HG03571 (cell line): ENCODE results near the gene LYG1.
"Not testable (repeated sequence)": the region's sequence is repeated elsewhere in the genome, so short reads cannot be mapped to it uniquely, and the experiment has no call there.

Experiments used
- ATAC-seq: cut with Tn5 transposase; IDR thresholded peaks from one replicate; pipeline ENCODE4 v1.9.1; 2021; ENCODE audit not compliant: unreplicated experiment

Gene LYG1

DNA sequence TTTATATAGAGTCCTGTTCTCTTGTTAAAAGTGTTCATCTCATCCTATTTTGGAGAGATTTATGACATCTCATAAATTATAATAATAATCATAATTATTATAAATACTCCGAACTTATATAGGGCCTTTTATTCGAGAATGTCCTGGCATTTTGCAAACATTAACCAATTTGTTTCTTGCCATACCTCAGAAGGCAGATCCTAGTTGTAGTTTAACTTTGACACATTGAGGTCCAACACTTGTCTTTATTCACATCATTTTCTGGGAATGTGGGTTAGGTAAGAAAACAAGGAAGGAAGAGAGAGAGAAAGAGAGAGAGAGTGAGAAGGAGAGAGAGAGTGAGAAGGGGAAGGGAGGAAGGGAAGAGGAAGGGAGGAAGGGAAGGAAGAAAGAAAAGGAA, at the start of gene LYG1:
LYG1 (minus strand) TSS at position 101 of the 400 bp plus-strand sequence. CDS start 5,527 bp downstream, outside the sequence.
- not testable (repeated sequence) for ATAC-seq

DNA sequence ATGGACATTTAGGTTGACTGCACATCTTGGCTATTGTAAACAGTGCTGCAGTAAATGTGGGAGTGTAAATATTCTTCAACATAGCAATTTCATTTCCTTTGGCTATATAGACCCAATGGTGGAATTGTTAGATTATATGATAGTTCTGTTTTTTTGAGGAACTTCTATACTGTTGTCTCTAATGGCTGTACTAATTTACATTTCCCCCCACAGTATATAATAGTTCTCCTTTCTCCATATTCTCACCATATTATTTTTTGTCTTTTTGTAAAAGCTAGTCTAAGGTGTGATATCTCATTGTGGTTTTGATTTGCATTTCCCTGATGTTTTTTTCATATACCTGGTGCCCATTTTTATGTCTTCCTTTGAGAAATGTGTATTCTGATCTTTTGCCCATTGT, 49.2 kb upstream of the LYG1 start:
- no peak for ATAC-seq

DNA sequence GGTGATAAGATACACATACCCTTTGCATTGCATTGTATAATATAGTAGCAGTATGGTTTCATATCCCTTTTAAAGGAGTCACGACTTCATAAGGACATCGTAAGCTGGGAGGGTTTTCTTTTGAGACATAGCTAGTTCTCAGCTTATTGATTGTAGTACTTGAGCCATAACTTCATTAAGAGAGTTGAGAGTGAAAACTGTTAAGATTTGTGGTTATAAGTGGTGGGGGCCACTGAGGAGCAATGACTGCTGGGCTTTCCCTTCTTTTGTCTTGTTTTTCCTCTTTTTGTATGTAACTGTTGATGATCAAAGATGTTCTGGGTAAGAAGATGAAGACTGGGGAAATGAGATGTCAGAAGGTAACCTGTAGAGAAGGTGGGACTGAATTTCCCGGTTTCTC, 47.2 kb upstream of the LYG1 start:
- no peak for ATAC-seq

DNA sequence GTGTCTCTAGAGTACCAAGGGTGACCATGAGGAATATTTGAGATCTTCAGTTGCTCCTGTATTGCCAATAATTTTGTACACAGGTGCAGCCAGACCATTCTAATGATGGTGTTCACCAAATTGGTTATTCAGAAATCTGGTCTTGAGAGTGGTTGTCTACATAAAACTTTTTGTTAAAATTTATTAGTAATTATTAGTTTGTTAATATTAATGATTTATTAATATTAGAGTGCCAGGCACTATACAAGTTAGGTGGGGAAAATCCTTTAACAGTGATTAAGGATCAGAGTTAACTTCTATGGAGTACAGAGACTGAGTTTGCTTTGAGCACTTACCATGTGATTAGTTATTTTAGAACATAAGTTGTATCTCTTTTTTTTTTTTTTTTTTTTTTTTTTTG, 45.2 kb upstream of the LYG1 start:
- ATAC-seq: no peak

DNA sequence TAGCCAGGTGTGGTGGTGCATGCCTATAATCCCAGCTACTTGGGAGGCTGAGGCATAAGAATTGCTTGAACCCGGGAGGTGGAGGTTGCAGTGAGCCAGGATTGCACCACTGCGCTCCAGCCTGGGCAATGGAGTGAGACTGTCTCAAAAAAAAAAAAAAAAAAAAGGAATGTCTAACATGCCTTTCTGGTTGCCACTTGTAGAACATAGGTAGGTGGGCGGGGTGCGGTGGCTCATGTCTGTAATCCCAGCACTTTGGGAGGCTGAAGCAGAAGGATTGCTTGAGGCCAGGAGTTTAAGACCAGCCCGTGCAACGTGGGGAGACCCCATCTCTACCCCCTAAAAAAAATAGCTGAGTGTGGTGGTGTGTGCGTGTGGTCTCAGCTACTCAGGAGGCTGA, 44.4 kb upstream of the LYG1 start:
- not testable (repeated sequence) for ATAC-seq

DNA sequence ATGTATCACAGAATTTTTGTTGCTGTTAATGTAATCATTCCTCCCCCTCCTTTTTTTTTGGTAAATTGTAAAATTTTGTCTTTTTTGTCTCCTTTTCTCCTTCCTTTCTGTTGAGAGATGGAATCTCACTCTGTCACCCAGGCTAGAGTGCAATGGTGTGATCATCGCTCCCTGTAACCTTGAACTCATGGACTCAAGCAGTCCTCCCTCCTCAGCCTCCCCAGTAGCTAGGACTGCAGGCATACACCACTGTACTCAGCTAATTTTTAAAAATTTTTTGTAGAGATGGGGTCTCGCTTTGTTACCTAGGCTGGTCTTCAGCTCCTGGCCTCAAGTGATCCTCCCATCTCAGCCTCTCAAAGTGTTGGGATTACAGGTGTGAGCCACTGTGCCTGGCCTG, 41.5 kb upstream of the LYG1 start:
- ATAC-seq: no peak

DNA sequence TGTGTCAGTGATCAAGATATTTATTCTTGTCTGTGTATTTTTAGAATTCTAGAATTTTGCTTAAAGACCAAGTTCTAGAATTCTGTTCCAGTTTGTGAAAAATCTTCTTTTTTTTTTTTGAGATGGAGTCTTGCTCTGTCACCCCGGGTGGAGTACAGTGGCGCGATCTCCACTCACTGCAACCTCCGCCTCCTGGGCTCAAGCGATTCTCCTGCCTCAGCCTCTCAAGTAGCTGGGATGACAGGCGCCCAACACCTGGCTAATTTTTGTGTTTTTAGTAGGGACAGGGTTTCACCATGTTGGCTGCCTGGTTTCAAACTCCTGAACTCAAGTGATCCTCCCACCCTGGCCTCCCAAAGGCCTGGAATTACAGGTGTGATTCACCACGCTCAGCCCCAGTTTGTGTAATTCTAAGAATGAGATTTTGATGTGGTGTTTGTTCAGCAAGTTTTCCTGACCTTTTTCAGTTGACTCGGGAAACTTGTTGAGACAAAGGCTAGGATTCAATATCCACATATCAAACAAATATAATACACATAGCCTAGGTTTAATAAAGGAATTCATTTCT, 39.8 kb upstream of the LYG1 start:
- ATAC-seq: no peak

DNA sequence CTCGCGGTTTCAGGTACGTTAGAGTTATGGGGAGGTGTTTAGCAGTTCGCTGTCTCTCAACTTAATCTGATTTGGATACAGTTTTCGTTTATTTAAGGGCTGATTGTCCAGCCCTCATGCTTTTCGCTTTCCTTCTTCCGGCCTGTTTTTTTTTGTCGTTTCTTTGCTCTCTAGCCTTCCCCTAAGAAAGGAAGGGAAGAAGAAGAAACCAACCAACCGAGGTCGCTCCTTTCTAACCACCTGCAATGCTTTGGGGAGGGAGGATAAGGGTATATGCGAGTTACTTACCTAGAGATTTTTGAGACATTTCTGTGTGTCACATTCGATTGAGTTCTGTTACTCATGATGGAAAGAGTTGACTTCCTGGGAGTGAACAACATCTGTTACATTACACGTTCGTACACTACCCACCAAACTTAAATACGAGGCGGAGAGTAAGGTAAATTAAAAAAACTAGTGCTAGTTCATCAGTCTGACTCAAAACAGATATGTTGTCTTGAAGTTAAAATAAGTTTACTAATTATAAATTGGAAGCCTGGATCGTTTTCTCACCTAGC, 37.1 kb upstream of the LYG1 start:
- ATAC-seq: no peak

DNA sequence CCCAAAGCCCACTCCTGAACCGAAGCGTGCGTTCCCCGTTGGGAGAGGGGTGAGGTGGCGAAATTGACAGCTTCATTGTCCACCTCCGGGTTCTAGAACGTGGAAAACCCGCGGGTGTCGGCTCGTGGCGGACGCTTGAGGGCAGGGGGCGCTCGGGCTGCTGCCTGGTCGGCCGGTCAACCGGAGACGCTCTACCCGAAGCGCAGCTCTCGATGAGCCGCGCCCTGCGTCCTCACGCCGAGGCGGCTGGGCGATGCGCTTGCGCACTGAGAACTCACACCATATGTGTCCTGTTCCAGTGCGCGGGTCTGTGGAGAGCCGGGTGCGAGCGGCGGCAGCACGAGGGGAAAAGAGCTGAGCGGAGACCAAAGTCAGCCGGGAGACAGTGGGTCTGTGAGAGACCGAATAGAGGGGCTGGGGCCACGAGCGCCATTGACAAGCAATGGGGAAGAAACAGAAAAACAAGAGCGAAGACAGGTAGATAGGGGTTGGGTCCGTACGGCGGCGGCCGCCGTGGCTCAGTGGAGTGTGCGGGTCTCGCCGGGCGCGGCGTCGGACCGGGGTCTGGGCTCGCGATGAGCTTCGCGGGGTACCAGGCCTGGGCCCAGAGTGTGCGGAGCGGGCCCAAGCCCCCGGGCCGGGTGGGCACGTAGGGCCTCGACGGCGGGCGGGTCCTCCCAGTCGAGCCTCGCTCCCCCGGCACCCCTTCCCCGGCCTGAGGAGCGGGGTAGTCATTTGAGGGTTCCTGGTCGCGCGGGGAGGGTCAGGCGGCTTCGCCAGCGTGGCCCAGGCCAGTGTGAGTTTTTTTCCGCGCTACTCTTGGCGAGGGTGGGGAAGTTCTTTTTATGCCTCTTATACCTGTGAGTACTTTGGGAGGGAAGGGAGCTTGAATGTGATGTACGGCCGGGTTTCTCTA, 36.4 kb upstream of the LYG1 start, which contains the start of gene EIF5B:
EIF5B (plus strand) TSS at position 277 of the 916 bp plus-strand sequence; CDS start at position 443, 166 bp downstream.
- peak; percentile 56 for ATAC-seq

DNA sequence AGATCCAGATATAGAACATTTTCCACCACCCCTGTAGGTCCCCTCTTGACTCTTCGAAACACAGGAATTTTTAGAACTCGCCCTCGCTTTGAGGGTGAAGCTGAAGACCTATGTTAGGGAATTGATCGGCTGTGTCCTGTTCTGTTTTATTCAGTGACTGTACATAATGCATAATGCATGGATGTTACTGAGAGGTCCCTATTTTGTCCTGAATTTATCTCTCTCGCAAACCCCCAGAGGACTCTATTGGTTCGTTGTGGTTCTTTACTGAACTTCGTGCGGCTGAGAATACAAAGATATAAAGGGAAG, 35.8 kb upstream of the LYG1 start:
- ATAC-seq: peak; percentile 7

DNA sequence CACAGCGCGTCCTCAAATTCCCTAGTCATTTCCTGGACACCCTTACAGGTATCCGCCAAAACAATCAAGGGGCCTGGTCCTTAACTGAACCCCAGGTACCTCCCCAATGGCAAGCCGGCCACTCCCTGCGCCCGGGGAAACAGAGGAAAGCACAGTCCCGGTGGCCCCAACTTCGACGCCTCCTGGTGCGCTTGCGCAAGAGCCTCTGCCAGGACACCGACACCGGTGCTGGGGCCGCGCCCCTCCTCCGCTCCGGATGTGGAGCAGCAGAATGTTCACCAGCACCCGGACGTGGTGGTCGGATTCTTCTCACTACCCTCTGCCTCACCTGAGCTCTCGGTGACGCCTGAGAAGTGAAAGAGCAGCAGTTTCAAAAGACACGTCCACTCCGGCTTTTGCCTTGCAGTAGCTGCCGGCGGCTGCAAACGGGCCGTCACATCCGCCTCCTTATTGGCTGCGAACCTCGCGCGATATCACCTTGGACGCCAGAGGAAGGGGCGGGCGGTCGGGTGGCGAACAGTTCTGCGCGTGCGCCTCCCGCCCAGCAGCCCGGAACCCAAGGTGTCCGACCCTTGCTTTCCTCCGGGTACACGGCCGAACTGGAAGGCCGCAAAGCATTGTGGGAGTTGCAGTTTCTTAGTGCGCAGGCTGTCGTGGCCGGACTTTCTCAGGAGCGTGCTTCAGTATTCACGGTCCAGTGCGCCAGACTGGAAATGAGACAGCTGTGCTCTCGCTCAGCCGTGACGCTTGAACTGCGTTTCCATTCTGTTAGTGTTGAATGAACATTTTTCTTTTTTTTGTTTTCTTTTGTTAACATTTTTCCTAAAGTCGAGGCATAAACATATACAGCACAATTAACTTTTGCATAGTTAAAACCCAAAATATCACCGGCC, 35.2 kb upstream of the LYG1 start, which contains the start of gene TXNDC9:
TXNDC9 (minus strand) TSS at position 423 of the 893 bp plus-strand sequence. CDS start 3,123 bp downstream, outside the sequence.
- ATAC-seq: peak; percentile 63

DNA sequence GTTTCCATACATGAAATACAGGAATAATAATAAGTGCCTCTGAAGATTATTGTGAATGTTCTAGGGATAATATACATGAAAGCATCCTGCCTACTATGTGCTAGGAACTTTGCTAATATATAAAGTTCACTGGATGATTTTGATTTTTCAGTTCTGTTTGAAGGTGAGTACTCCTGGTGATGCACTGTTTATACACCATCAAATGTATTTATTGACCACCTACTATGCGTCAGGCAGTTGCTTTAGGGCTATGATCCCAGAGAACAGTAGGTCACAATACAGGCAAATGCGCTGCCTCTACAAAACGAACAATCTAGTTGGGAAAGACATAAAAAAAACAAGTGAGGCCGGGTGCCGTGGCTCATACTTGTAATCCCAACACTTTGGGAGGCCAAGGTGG, 24.4 kb upstream of the LYG1 start:
- no peak for ATAC-seq

DNA sequence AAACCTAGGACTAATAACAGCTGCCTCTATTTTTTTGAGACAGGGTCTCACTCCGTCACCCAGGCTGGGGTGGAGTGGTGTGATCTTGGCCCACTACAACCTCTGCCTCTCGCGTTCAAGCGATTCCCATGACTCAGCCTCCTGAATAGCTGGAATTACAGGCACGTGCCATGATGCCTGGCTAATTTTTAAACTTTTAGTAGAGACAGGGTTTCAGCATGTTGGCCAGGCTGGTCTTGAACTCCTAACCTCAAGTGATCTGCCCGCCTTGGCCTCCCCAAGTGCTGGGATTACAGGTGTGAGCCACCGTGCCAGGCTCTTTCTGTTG, 16.8 kb upstream of the LYG1 start:
- not testable (repeated sequence) for ATAC-seq

DNA sequence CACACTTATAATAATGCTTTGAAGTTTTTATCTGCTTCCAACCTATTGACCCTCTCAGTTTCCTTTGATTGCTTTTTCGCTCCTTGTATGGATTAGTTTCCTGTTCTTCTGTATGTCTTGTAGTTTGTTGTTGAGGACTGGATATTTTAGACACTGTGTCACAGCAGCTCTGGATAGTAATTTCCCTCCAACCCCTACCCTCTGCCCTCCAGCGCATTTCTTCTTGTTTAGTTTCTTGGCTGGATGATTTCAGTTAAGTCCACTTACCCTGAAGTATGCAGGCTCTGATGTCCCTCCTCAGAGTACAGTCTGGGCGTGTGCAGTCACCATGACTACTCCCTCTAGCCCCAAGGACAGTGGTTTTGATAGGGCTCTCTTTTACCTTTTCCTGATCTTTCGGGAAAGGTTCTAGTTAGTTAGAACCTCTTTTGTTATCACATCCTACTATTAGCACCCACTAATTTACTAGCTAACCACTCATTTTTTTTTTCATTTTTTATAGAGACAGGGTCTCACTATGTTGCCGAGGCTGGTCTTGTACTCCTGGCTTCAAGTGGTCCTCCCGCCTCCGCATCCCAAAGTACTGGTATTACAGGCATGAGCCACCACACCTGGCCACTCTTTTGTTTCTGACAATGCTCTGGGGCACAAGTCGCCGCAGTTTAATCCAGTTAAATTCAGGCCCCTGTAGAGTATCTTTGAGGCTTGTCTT, 16.3 kb upstream of the LYG1 start:
- ATAC-seq: no peak

DNA sequence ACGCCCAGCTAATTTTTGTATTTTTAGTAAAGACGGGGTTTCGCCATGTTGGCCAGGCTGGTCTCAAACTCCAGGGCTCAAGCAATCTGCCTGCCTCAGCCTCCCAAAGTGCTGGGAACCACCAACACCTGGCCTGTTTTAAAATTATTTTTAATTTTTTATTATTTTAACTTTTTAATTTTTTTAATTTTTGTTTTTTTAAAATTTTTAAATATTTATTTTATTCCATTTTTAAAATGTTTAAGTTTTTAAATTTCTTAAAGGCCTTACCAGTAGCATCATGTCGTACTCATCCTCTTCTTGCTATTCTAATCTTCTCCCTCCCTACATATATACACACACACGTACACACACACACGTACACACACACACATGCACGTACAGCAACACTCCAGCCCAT, 1.4 kb downstream of the LYG1 start:
- no peak for ATAC-seq

DNA sequence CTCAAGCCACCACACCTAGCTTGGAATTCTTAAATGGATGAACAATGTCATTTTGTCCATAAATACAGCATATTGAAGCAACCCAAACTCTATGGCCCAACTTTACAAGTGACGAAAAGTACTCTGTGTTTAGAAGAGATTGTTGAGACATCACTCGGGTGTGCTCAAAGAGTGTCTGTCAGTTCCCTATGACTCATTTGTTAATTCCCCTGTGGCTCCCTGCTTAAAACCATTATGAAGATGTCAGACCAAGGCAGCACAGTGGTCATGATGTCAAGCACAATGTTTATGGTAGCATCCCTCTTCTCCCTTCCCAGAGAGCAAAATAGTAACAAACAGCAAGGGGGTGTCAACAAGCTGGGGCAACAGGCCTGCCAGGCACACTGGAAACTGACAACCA, 3.0 kb downstream of the LYG1 start:
- ATAC-seq: no peak

DNA sequence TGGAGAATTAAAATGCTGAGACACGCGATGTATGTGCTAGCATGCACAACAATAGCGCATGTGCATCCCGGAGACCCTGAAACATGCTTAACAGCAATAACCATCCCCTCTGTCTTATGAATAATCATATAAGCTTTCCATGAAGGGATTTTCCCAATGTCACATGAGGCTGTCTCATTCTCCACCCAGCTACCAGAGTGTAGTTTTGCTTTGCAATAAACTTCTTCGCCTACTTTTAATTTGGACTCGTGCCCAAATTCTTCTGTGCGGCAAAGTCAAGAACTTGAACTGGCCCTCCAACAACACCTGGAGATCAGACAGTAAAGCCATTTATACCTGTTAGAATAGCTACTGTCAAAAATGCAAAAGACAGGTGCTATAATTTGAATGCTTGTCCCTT, 15.5 kb downstream of the LYG1 start:
- ATAC-seq: no peak

DNA sequence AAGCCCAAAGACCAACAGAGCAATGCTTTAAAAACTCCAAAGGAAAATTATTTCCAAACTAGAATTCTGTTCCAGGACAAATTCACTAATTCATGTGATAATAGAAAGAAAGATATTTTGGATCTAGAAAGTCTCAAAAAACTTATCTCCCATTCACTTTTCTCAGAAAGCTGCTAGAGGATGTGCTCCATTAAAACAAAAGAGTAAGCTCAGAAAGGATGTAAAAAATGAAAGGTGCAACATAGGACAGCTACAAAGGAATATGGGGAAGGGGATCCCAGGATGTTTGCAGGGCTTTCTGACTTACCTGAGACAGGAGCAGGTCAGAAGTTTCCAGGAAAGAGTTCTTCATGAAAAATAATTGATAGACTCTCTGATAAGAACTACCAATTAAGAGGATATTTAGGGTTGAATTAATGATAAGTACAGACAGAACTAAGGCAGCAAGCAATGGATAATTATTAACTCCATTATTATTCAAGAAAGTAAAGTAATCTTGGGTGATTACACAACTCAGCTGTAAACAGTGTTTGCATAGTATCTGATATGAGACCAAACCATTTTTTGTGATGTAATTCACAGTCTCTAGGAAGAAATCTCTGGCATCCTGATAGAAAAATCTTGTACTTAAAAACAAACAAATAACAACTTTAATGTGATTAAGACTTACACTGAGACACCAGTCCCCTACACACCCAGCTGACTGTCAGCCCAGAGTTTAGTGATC, 20.9 kb downstream of the LYG1 start:
- ATAC-seq: no peak

DNA sequence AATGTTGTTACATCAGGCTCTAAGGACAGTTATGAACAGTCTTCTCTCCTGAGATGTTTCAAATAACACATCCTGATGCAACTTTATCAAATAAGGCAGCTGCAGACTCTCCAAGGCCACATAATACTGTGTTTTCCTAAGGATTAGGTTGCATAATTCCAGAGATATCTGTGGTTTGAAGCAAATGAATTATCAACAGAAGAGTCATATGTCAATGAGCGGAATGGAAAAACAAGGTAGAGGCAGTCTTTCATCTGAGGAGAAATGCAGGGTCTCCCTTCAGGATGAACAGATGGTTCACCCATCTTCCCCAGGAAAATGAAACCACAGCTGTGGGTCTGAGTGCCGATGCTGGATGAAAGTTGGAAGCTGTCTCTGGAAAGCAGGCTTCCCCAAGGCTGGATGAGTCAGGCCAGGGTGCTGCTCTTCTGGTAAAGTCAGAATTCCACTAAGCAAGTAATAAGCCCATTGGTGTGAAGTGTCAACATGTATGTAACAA, 22.2 kb downstream of the LYG1 start:
- ATAC-seq: no peak
